Common myeloid progenitor, CD34-positive (primary cell): ENCODE data around the gene GM2A.

ENCODE experiments used
- CTCF ChIA-PET: fragments of 350-600 bp; sonication (Branson Sonifier 250); formaldehyde crosslinking; loops from one replicate; lab custom pipeline; 2021; ENCODE audit warnings: antibody characterized with exemption; lab: Charles Lee
- POLR2A ChIA-PET: fragments of 350-600 bp; sonication (Branson Sonifier 250); formaldehyde crosslinking; loops from one replicate; lab custom pipeline; 2021; ENCODE audit warnings: antibody characterized with exemption; lab: Charles Lee
- DNase-seq, 3 donors: peaks; one replicate each; pipeline versions ENCODE4 v3.0.0 to v3.0.0-alpha.2; 2013
- H3K27ac ChIP-seq, 2 experiments: 1 replicate in 1 of 2; 2 replicates in 1 of 2; pipeline ENCODE4 v1.7.0; 2013; ENCODE audit warnings: inconsistent platforms in 2 of 2, low read length in 2 of 2, mild to moderate bottlenecking in 2 of 2, low read depth in 1 of 2, moderate library complexity in 1 of 2; ENCODE audit not compliant: severe bottlenecking in 2 of 2, insufficient read depth in 1 of 2, poor library complexity in 1 of 2
- H3K27me3 ChIP-seq, 5 experiments: replicated peaks in 2 of 5; 1 replicate in 3 of 5; 2 replicates in 2 of 5; pipeline versions ENCODE4 v1.6.1 to v1.7.0; 2013; ENCODE audit warnings: low read length in 4 of 5, mild to moderate bottlenecking in 2 of 5, moderate library complexity in 2 of 5, inconsistent platforms in 1 of 5; ENCODE audit not compliant: insufficient read depth in 5 of 5, control insufficient read depth in 4 of 5
- H3K36me3 ChIP-seq, 4 experiments: 1 replicate in 2 of 4; 2 replicates in 2 of 4; pipeline versions ENCODE4 v1.6.1 to v1.7.0; 2013; ENCODE audit warnings: low read length in 3 of 4, control low read depth in 1 of 4, mild to moderate bottlenecking in 1 of 4; ENCODE audit not compliant: control insufficient read depth in 4 of 4, insufficient read depth in 4 of 4
- H3K4me1 ChIP-seq, 4 experiments: 1 replicate in 3 of 4; 2 replicates in 1 of 4; pipeline versions ENCODE4 v1.6.1 to v1.7.1; 2013; ENCODE audit warnings: low read length in 3 of 4, mild to moderate bottlenecking in 3 of 4, control low read depth in 1 of 4, inconsistent platforms in 1 of 4, moderate library complexity in 1 of 4; ENCODE audit not compliant: control insufficient read depth in 4 of 4, insufficient read depth in 4 of 4; ENCODE audit errors: control extremely low read depth in 1 of 4
- H3K4me3 ChIP-seq, 7 experiments: 1 replicate in 4 of 7; 2 replicates in 3 of 7; pipeline versions ENCODE4 v1.5.1 to v1.7.0; 2013; ENCODE audit warnings: mild to moderate bottlenecking in 7 of 7, low read length in 6 of 7, moderate library complexity in 6 of 7, inconsistent platforms in 2 of 7, low read depth in 2 of 7, control low read depth in 1 of 7; ENCODE audit not compliant: insufficient read depth in 4 of 7, control insufficient read depth in 1 of 7; ENCODE audit errors: extremely low read depth in 1 of 7
- H3K9me3 ChIP-seq, 5 experiments: 1 replicate in 4 of 5; 2 replicates in 1 of 5; pipeline versions ENCODE4 v1.6.1 to v1.7.1; 2013; ENCODE audit warnings: low read length in 4 of 5, mild to moderate bottlenecking in 2 of 5, inconsistent platforms in 1 of 5, low read depth in 1 of 5, moderate library complexity in 1 of 5; ENCODE audit not compliant: control insufficient read depth in 4 of 5, insufficient read depth in 2 of 5; ENCODE audit errors: control extremely low read depth in 1 of 5
- WGBS: methylation state at CpG from one replicate; pipeline ENCODE4 v1.1.5; 2013; ENCODE audit not compliant: insufficient coverage; 5-methylcytosine and 5-hydroxymethylcytosine counted together

Gene GM2A

GRCh38 chr5:151248651-151249050 lies 4.3 kb upstream of the GM2A start:
- Histone ChIP-seq H3K9me3 (no peaks in the 10 kb centered on the region), H3K27ac (no peak overlapping the region), H3K36me3 (no peaks in the 10 kb centered on the region), H3K27me3 (no peaks in the 10 kb centered on the region), H3K4me3 (no peak overlapping the region), H3K4me1 (peaks cover 3 to 19% (median 14%) of the 10 kb centered on the region in 4 experiments)
- ChIA-PET POLR2A (no interaction called here), CTCF (interaction anchor here (1.1 to 4.6 kb wide), 3 partner anchors 9 to 194 kb away, joined by 3 to 22 read pairs (median 3); no protein-coding TSS in a partner anchor)
- 100% methylated on average over 2 of the region's 2 CpGs for WGBS
- no peak for DNase-seq

GRCh38 chr5:151249281-151249680 lies 3.7 kb upstream of the GM2A start:
- ChIA-PET CTCF (interaction anchor here (1.1 to 4.6 kb wide), 4 partner anchors 9 to 194 kb away, joined by 3 to 22 read pairs (median 4); no protein-coding TSS in a partner anchor), POLR2A (no interaction called here)
- no peak overlapping the region for H3K4me3 ChIP-seq
- H3K36me3 ChIP-seq = no peaks in the 10 kb centered on the region
- H3K4me1 ChIP-seq = peaks cover 8 to 26% (median 19%) of the 10 kb centered on the region in 4 experiments
- 92% methylated on average over 5 of the region's 5 CpGs for WGBS
- H3K27ac ChIP-seq = no peak overlapping the region
- no peaks in the 10 kb centered on the region for H3K9me3 ChIP-seq
- H3K27me3 ChIP-seq = no peaks in the 10 kb centered on the region
- no peak for DNase-seq

- Histone ChIP-seq H3K27ac (no peak overlapping the region), H3K4me3 (no peak overlapping the region), H3K9me3 (no peaks in the 10 kb centered on the region), H3K4me1 (peaks cover 10 to 36% (median 21%) of the 10 kb centered on the region in 4 experiments), H3K36me3 (no peaks in the 10 kb centered on the region), H3K27me3 (no peaks in the 10 kb centered on the region)
- no peak for DNase-seq
- CTCF ChIA-PET = interaction anchor here (0.7 to 4.6 kb wide), 4 partner anchors 11 to 219 kb away, joined by 3 to 22 read pairs (median 4); no protein-coding TSS in a partner anchor
- POLR2A ChIA-PET = no interaction called here
- 97% methylated on average over 7 of the region's 10 CpGs for WGBS
These were observed 2.5 kb upstream of the GM2A start for GRCh38 chr5:151250346-151251000.

GRCh38 chr5:151251001-151251551 lies 1.9 kb upstream of the GM2A start:
- Histone ChIP-seq H3K4me1 (peaks cover 10 to 42% (median 26%) of the 10 kb centered on the region in 4 experiments), H3K4me3 (no peak overlapping the region), H3K27ac (no peak overlapping the region), H3K36me3 (no peaks in the 10 kb centered on the region), H3K27me3 (no peaks in the 10 kb centered on the region), H3K9me3 (no peaks in the 10 kb centered on the region)
- ChIA-PET CTCF (interaction anchor here (0.9 to 4.6 kb wide), 4 partner anchors 11 to 200 kb away, joined by 3 to 22 read pairs (median 3); no protein-coding TSS in a partner anchor), POLR2A (no interaction called here)
- WGBS = 100% methylated on average over 2 of the region's 5 CpGs
- DNase-seq = peak in 1 of 3 donors; percentile 11

GRCh38 chr5:151251621-151252020 lies 1.4 kb upstream of the GM2A start:
- POLR2A ChIA-PET = no interaction called here
- H3K4me1 ChIP-seq = peaks cover 10 to 46% (median 27%) of the 10 kb centered on the region in 4 experiments
- no peak for DNase-seq
- CTCF ChIA-PET = interaction anchor here (0.9 to 4.6 kb wide), 3 partner anchors 12 to 200 kb away, joined by 3 to 22 read pairs (median 3); no protein-coding TSS in a partner anchor
- no CpG with 5 or more reads among the region's 4 CpGs for WGBS
- no peaks in the 10 kb centered on the region for H3K27me3 ChIP-seq
- H3K27ac ChIP-seq = no peak overlapping the region
- H3K9me3 ChIP-seq = no peaks in the 10 kb centered on the region
- no peaks in the 10 kb centered on the region for H3K36me3 ChIP-seq
- peak overlapping the region in 4 of 7 experiments; percentile 65 to 77 (median 72) for H3K4me3 ChIP-seq

- CTCF ChIA-PET = interaction anchor here (0.7 to 4.6 kb wide), 3 partner anchors 14 to 30 kb away, joined by 3 to 22 read pairs (median 4); partner anchors contain the start of gene CCDC69
- 13% methylated on average over 4 of the region's 5 CpGs for WGBS
- POLR2A ChIA-PET = no interaction called here
- no peaks in the 10 kb centered on the region for H3K9me3 ChIP-seq
- peak overlapping the region in 1 of 2 experiments; percentile 75 for H3K27ac ChIP-seq
- peak overlapping the region; percentile 78 to 94 (median 86) for H3K4me3 ChIP-seq
- peaks cover 10 to 59% (median 30%) of the 10 kb centered on the region in 4 experiments for H3K4me1 ChIP-seq
- no peaks in the 10 kb centered on the region for H3K36me3 ChIP-seq
- DNase-seq = no peak
- no peaks in the 10 kb centered on the region for H3K27me3 ChIP-seq
These were observed 593 bp downstream of the GM2A start for GRCh38 chr5:151253605-151253950.

GRCh38 chr5:151254556-151254955 lies 1.6 kb downstream of the GM2A start:
- peaks cover 0 to under 1% (median 0%) of the 10 kb centered on the region in 4 experiments for H3K36me3 ChIP-seq
- H3K4me1 ChIP-seq = peaks cover 10 to 66% (median 30%) of the 10 kb centered on the region in 4 experiments
- no peak overlapping the region for H3K4me3 ChIP-seq
- POLR2A ChIA-PET = interaction anchor here (0.5 kb wide), 1 partner anchor 518 kb away, joined by 3 read pairs; no protein-coding TSS in a partner anchor
- no peak overlapping the region for H3K27ac ChIP-seq
- no peak for DNase-seq
- H3K27me3 ChIP-seq = no peaks in the 10 kb centered on the region
- CTCF ChIA-PET = no interaction called here
- H3K9me3 ChIP-seq = no peaks in the 10 kb centered on the region
- no CpG with 5 or more reads among the region's 1 CpG for WGBS
